AG09309 (cell line): ENCODE measurements around the gene GP5.
A peak's percentile ranks its signal among the peaks of the same experiment; 100 is the strongest.

ENCODE experiments used
- DNase-seq: peaks from one replicate; pipeline ENCODE4 v3.0.0-alpha.2; 2010; ENCODE audit warnings: low read depth
- H3K4me3 ChIP-seq: 2 replicates; pipeline ENCODE4 v1.5.1; 2011; ENCODE audit warnings: mild to moderate bottlenecking, low read depth, low read length, moderate library complexity; ENCODE audit not compliant: control insufficient read depth
- CTCF ChIP-seq: IDR thresholded peaks from 2 replicates; pipeline ENCODE4 v1.5.1; 2011; ENCODE audit warnings: mild to moderate bottlenecking, low read depth, low read length, inconsistent platforms; ENCODE audit not compliant: insufficient read depth, control insufficient read depth; ENCODE audit errors: missing control alignments

Gene GP5

GRCh38 chr3:194369522-194370279 is 29.4 kb downstream of the GP5 start, which contains the start of gene LRRC15:
TSS of gene LRRC15 (minus strand) at chr3:194369743. CDS start at chr3:194361043, 8,700 bp downstream.
- H3K4me3 ChIP-seq, result peak within 1 kb of the TSS; percentile 42
- no peak for DNase-seq
- TF ChIP-seq CTCF, result no peak

- no peak for DNase-seq
- H3K4me3 ChIP-seq, result peak overlapping the region; percentile 42
- TF ChIP-seq CTCF, result no peak
Observed at GRCh38 chr3:194368918-194369317, 30.1 kb downstream of the GP5 start.

- TF ChIP-seq CTCF, result no peak
- H3K4me3 ChIP-seq, result peak overlapping the region; percentile 42; the same call in 1 of the 2 replicates
- DNase-seq, result peak; percentile 67
Observed at GRCh38 chr3:194367992-194368841, 30.8 kb downstream of the GP5 start.

GRCh38 chr3:194365978-194366490 is 33.0 kb downstream of the GP5 start:
- no peak for DNase-seq
- no peak for TF ChIP-seq CTCF
- H3K4me3 ChIP-seq, result no peak overlapping the region

GRCh38 chr3:194365526-194365925 is 33.5 kb downstream of the GP5 start:
- H3K4me3 ChIP-seq, result no peak overlapping the region
- TF ChIP-seq CTCF, result no peak
- no peak for DNase-seq

GRCh38 chr3:194364652-194365434 is 34.2 kb downstream of the GP5 start:
- H3K4me3 ChIP-seq, result no peak overlapping the region

More at GRCh38 chr3:194364652-194365434, 34.2 kb downstream of the GP5 start:
- no peak for TF ChIP-seq CTCF
- peak; percentile 50 for DNase-seq
